ENCODE measurements around the gene HSD17B10.
"Not testable (repeated sequence)": the region's sequence is repeated elsewhere in the genome, so short reads cannot be mapped to it uniquely, and the experiment has no call there.

HSD17B10 gene

DNA sequence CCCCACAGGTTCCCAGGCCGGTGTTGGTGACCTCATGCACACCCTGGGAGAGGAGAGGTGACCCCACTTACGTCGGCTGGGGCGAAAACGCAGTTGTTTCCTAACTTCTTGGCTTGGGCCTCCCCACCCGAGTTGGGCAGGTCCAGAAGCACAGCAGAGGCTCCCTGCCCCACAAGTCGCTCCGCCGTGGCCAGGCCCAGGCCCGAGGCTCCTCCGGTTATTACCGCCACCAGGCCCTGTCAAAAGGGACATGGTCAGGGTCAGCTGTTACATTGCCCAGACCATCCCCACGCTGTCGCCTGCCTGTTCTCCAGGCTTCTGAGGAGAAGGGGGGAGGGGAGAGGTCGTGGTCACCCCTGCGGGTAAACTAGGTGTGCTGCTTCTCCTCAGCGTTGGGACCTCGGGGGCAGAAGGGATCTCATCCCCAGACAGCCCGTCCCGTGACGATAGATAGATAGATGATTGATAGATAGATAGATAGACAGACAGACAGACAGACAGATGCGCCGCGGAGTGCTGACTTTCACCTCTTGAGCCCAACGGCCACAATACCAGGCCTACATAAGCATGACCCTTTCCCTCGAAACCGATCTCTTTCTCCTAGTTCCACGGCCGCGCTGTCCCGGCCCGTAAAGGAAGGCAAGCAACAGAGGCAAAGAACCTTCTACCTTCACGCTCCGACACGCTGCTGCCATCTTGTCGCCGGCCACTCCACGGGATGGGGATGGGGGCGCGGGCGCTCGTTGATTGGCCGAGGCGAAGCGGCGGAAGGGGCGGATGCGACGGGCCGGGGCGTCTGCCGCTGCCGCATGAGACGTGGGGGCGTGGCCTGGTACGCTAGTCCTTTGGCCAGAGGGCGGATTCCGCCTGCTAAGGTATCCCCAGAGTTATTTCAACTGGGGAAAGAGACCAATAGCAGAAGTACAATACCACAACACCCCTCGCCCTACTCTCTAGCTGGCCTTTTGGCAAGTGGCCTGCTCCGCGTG, at the start of gene HSD17B10:
HSD17B10 (minus strand) TSS at position 720 of the 989 bp plus-strand sequence; CDS start at position 695, 25 bp downstream.
- peak; percentile 90 to 91 for DNase-seq

DNA sequence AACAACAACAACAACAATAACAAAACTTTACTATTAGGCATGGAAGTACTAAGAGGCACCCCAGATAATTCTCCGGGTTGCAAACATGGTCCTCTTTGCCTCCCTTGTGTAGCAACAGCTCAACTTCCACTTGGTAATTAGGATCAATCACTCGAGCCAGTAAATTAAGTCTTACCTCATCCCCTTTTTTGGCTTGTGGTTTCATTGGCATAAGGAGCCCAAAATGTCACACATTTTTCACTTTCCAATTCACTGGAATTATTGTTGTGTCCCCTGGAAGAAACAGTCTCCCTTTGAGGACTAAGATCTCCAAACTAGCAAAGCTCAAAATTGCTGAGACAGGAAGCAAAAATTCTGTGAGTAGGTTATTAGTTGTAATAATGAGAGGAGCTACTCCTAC, 49.2 kb upstream of the HSD17B10 start:
- no peak for DNase-seq

DNA sequence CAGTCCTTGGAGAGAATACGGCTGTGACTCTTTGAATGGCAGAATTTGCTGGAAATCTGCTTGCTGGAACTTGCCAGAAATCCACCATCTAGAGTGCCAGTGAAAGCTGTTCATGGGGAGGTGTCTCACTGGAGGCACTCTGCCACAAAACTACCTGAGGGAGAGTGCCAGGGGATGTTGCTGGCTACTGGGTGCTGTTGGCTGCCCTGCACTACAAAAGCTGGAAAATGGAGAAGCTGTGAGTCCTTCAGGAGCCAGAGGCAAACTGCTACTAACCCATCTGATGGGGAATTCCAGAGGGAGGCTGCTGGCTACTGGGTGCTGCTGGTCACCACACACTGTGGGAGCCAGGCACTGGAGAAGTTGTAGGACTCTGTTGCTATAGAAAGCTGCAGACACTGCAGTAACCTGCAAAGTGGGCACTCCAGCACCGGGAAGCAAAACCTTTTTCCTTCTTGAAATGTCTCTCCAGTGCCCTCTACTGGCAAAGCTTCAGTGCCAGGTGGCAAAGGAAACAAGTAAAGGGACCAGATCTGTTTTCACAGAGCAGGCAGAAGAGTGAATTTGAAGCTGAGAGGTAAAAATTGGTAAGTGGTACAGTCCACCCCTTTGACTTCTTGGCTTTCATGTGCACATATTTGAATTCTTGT, 47.8 kb upstream of the HSD17B10 start:
- peak; percentile 54 to 68 for DNase-seq

DNA sequence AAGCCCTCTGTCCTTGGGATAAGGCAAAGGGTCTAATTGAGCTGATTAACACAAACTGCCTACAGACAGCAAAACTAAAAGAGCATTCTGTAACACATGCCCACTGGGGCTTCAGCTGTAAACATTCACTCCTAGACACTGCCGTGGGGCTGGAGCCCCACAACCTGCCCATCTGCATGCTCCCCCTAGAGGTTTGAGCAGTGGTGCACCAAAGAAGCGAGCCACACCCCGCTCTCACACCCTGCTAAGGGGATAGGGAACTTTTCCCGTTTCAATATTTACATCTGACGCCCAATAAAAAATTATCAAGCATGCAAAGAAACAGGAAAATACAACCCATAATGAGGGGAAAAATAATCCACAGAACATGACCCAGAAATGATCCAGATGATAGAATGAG, 46.9 kb upstream of the HSD17B10 start:
- no peak for DNase-seq

DNA sequence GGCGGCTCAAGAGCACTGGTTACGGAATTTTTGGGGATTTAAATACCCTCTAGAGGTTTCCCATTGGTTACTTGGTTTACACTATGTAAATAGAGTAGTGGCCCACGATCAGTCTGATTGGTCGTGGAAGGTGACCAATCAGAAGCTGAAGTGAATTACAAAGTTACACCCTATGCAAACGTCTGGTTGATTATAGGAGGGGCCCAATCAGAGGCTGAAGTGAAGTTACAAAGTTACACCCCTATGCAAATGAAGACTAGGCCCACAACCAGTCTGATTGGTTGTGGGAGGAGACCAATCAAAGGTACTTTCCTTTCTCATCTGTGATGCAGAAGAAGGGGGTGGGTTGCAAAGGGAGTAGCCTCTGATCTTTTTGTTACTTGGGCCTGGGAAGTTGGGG, 45.1 kb upstream of the HSD17B10 start:
- peak in 1 of 2 experiments; percentile 11 for DNase-seq

DNA sequence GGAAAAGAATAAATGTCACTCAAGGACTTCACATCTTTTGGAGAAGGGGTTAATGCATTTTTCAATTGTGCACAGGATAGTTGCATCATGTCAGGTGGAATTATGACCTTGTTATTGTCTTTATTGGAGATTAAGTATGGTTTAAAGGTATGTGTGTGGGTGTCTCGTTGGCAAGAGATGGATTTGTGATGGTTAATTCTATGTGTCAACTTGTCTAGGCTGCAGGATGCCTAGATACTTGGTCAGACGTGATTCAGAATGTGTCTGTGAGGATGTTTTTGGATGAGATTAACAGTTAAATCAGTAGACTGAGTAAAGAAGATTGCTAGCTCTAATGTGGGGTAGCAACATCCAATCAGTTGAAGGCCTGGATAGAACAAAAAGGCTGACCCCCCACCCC, 42.2 kb upstream of the HSD17B10 start:
- no peak for DNase-seq

DNA sequence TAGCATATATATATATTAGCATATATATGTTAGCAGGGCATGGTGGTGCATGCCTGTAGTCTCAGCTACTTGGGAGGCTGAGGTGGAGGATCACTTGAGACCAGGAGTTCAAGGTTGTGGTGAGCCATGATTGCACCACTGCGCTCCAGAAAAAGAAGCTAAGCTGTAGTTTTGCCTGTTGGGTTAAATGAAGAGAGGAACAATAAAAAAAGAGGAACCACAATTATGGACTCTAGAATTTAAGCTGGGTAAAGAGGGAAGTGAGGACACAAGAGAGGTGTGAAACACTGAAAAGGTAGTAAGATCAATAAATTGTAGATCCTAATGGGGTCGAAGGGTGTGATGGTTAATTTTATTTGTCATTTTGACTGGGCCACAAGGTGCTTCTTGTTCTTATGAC, 40.5 kb upstream of the HSD17B10 start:
- DNase-seq = no peak

DNA sequence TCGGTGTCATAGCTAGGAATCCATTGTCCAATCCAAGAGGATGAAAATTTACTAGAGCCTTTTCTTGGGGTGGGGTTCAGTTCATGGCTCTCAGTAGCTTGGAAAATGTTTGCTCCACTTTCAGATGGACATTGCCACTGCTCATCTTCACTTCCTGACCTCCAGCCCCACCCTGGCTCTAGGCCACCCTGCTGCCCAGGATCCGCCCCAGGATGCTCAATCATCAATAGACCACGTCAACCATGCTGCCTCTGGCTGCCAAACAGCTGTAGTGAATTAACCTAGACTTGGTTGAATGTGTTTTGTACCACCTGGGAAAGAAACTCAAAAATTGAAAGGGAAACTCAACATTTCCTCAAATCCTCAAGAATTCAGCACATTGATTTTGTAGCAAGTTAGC, 37.2 kb upstream of the HSD17B10 start:
- DNase-seq = no peak

DNA sequence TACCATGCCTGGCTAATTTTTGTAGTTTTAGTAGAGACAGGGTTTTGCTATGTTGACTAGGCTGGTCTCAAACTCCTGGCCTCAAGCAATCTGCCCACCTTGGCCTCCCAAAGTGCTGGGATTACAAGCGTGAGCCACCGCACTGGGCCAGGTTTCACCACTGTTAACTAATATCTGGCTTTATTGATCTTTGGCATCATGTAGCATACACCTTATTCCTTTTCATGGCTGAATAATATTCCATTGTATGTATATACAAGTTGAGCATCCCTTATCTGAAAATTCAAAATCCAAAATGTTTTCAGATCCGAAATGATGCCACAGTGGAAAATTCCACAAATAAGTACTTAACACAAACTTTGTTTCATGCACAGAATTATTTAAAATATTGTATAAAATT, 34.5 kb upstream of the HSD17B10 start:
- DNase-seq = not testable (repeated sequence)

DNA sequence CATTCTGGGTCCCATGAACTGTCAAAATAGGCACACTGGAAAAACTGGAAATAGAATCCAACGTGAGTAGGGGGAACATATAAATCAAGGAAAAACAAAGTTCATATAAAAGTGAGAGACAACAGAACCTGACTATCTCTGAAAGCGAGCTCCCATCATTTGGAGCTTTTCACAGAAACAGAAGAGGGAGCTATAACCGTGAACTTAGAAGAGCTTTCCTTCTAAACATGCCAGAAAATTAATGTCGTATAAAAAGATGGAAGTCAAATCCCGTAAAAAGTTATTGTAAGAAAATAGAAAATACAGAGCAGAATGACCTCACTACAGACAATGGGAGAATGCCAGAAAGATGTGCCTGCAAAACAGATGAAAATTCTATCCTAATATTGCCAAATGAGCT, 23.9 kb upstream of the HSD17B10 start:
- DNase-seq = no peak

DNA sequence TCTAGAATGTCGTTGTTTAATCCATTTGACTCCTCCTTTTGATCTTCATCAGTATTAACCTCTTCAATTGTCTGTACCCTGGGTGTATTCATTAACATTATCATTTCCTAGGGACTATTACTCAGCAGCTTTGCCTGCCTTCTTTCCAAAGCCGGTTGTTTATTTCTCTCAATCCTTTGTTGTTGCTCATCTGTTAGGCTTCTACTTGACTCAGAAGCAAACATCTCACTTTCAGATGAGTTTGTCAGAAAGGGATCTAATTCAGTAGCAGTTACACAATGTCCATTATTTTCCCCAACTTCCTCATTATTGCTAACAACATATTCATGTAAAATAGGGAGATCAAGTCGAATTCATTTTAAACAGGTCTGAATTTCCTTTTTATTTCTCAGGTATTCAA, 22.1 kb upstream of the HSD17B10 start:
- DNase-seq = no peak

DNA sequence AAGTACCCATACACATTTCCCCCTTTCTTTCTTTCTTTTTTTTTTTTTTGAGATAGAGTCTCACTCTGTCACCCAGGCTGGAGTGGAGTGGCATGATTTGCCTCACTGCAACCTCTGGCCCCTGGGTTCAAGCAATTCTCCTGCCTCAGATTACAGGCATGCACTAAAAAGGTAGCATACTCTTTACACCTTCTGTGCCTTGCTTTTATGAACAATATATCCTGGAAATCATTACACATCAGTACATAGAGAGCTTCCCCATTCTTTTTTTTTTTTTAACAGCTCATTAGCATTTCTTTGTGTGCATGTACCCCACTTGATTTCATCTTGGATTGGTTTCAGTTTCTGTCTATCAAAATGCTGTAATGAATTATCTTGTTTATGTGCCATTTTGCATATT, 18.6 kb upstream of the HSD17B10 start:
- no peak for DNase-seq

DNA sequence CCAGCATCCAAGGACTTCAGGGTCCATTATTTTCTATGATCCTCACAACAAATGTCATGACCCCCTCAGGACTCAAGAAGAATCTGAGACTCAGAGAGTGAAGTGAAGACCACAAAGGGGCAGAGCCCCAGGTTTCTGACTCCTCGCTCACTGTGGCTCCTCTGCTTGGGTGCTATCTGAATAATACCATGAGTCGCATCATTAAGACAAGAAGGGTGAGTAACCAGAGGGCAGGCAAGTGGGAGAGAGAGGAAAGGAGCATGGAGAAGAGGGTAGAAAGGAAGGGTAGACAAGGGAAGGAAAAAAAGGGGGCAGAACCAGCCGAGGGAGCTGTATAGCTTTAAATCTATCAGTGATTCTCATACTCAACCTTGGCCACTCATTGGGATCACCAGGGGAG, 15.5 kb upstream of the HSD17B10 start:
- DNase-seq = no peak

DNA sequence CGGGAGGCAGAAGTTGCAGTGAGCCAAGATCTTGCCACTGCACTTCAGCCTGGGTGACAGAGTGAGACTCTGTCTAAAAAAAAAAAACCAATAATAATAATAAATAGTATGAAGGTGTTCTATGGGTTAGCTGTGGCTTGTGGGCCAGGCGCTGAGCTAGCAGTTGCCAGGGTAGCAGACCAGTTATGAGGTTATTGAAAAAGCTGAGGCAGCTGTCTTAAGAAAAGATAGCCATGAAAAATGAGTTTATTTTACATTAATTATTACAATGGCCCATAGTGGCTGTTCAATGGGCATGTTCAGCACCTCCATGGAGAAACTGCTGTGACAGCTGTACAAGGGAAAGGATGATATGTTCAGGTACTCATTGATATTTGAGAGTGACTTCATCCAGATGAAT, 13.3 kb upstream of the HSD17B10 start:
- no peak for DNase-seq

DNA sequence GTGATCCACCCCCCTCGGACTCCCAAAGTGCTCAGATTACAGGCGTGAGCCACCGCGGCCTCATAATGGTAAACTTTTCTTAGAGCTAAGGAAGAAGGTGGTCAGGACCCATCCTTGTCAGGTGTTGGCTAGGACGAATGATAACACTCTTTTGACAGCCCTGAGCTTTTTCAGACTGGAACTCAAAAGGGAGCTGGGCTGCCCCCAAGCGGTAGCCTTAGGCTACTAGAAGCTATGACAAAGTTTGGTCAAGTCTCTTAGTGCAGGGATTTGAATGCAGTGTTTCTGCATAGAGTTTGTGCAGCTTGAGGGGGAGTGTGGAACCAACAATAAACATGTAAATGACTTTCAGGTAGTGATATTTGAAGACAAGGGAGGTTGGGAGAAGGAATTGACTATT, 11.8 kb upstream of the HSD17B10 start:
- DNase-seq = no peak

DNA sequence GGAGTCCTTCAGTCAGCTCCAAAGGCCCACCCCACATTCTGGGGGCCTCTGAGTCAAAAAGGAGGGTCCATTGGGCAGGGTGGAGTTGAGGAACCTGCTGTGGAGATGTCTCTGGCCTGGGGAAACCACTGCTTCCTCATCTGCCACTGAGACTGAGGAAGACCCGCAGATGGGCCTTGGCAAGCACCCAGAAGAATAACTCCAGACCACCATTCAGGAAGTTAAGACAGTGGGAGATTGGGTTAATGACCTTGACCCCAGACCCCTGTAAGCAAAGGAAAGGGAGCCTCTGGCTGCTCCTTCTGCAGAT, 8.1 kb upstream of the HSD17B10 start:
- no peak for DNase-seq

DNA sequence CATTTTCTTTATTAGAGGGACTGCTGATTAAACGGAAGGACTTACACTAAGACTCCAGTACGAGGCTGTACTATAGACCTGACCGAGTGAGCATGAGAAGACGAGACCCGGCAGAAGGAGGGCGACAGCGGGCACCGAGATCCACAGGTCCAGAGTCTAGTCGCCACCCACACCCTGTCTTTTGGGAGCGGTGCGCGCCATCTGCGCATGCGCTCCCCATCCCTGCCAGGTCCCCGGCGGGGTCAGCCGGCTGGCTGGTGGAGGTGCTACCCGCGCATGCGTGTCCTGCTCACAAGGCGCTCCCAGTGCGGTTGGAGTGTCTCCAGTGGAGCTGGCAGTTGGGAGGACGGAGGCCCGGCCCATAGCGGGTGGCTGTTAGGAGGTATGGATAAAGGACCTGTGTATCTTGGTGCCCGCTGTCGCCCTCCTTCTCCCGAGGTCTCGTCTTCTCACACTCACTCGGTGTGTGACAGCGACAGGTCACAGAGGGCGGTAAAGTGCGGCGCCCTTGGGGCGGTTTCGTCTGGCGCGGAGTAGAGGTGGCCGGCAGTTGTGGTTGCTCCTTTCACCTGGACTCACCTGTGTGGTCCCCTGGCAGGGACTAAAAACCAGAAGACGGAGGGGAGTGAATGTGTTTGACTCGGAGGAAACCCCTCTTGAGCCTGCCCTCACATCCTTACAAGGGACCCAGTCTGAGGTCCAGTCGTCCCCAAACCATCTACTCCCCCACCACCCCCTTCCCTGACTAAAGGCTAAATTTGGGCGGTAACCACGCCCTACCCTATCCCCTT, 7.6 kb upstream of the HSD17B10 start:
- DNase-seq = peak; percentile 80

DNA sequence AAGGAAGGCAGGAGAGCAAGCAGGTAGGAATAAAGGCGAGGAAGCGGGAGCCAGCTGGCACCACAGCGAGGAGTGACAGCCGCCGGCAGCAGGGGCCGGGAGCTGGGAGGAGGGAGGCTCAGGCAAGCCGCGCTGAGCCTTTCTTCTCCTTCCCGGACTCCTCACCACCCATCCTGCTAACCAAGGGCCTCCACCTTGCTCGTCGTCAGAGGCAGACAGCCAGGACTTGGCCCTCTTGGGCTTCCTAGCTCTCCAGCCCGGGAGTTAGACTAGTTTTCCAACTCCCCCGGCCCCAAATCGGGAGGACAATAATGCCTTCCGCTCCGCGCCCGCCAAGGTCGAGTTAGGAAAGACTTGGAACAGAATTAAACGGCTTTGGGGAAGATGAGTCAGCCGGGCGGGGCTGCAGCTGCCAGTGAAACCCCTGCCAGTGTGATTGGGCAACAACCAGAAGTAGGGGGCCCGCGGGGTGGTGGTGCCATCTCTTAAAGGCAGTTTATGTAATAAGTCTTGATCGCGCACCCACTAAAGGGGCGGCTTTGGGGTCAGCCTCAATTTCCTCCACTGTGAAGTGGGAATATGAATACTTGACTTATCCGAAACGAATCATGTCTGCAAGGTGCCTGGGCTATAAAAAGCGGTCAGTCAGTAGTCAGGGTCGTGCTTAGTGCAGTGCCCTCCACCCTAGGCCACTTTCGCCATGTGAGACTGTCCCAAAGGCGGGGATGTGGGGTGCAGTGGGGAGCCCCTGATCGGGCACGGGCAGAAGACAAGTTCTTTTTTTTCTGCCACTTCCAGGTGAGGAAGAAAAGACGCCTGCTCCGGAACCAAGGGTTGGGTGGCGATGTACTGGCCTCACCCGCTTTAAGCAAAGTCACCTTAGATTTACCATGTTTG, 6.7 kb upstream of the HSD17B10 start:
- no peak for DNase-seq

DNA sequence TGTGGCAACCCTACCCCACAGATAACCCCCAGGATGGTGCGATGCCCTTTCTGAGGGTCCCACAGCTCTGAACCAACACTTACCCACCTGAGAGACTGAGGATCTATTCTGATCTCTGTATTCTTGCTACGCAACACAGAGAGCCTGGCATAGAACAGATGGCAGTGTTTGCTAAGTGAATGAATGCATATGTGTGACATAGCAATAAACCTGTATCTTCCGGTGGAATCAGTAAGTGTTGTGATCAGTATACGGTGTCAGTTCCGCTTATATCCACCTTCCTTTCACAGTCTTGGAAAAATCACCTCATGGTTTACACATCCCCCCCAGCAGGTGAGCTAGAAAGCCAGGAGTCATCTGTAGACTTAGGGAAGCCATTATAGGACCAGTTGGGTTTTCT, 5.9 kb upstream of the HSD17B10 start:
- no peak for DNase-seq

DNA sequence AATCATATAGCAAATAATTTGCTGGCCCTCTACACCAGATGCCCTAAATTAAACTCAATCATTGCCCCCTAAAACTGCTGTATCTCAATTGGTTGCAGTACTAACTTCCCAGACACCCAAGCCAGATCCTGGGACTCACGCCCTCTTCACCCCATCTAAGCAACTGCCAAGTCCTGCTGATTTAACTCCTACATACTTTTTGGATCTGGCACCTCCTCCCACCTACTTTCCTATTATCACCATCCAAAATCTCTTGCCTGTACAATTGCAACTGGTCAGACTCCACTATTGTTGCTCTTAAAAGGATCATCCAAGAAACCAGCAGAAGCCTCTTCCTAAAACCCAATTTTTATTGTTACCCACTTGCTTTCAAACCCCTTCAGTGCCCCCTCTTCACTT, 4.7 kb upstream of the HSD17B10 start:
- DNase-seq = no peak

DNA sequence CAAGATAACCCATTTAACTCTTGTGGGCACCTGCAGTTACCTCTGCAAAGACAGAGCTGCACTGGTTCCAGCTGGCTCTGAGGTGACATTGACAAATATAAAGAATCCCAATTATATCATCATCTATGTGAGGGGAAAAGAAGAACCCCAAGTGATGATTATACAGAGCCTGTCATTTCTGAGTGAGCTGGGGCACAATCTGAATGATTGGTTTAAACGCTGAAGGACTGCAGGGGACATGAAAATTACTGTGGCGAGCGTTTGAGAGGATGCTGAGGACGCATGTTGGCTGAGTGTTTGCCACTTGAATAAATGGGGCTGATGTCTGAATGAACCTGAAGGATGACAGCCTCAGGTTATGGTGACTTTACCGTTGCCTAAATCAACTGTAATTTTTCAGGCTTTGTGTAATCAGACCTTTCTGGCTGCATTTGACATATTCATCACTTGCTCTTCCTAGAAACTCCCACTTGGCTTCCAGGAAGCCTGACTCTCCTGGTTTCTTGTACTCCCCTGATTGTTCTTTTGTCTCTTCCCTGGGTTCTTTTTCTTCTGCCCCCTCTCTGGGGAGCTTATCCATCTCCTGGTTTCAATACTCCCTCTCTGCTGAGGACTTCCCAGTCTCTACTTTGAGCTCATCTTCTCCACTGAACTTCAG, 4.1 kb upstream of the HSD17B10 start:
- DNase-seq = peak in 1 of 2 experiments; percentile 22

DNA sequence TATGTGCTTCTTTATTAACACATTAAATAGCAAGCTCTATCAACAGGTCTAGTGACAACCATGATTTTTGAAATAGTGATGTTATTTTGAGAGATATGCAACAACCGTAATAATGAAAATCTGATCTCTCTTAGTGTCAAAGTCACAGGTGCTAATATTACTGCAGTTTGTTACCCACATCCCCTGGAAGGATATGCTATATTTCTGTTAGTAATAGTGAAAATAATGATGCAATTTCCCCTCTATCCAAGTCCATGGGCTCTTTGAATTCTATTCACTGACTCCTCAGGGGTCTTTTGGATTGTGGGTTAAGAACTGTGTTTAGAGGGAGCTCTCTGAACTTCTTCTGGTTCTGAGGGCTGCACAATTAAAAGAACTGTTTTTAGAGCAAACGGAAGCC, 3.0 kb upstream of the HSD17B10 start:
- DNase-seq = no peak
